Skeletal muscle satellite cell (primary cell): ENCODE data around the gene RBFOX1.

ENCODE experiments used
- H3K27me3 ChIP-seq: 2 replicates; pipeline ENCODE4 v1.7.0; 2013; ENCODE audit warnings: low read length; ENCODE audit not compliant: control insufficient read depth, insufficient read depth
- H3K36me3 ChIP-seq: 2 replicates; pipeline ENCODE4 v1.7.0; 2013; ENCODE audit warnings: mild to moderate bottlenecking, control low read depth, low read length; ENCODE audit not compliant: insufficient read depth
- H3K4me1 ChIP-seq: 2 replicates; pipeline ENCODE4 v1.7.0; 2013; ENCODE audit warnings: low read length; ENCODE audit not compliant: control insufficient read depth, insufficient read depth
- H3K4me2 ChIP-seq: 2 replicates; pipeline ENCODE4 v1.7.0; 2013; ENCODE audit warnings: mild to moderate bottlenecking, low read length
- H3K4me3 ChIP-seq: 2 replicates; pipeline ENCODE4 v1.7.0; 2013; ENCODE audit warnings: low read length
- H3K9ac ChIP-seq: 2 replicates; pipeline ENCODE4 v1.7.0; 2013; ENCODE audit warnings: mild to moderate bottlenecking, low read depth, low read length, moderate library complexity
- H3K9me3 ChIP-seq: replicated peaks from 2 replicates; pipeline ENCODE4 v1.7.0; 2013; ENCODE audit warnings: mild to moderate bottlenecking, control low read depth, low read length

Gene RBFOX1

GRCh38 chr16:7449808-7450207, 117.2 kb downstream of the RBFOX1 start:
- Histone ChIP-seq H3K9me3 (no peaks in the 10 kb centered on the region), H3K36me3 (no peaks in the 10 kb centered on the region), H3K4me2 (no peak overlapping the region), H3K9ac (no peak overlapping the region), H3K4me1 (no peaks in the 10 kb centered on the region), H3K27me3 (no peaks in the 10 kb centered on the region), H3K4me3 (no peak overlapping the region)

- no peaks in the 10 kb centered on the region for H3K4me1 ChIP-seq
- no peaks in the 10 kb centered on the region for H3K9me3 ChIP-seq
- H3K27me3 ChIP-seq, result no peaks in the 10 kb centered on the region
- no peak overlapping the region for H3K4me2 ChIP-seq
- H3K9ac ChIP-seq, result no peak overlapping the region
- no peak overlapping the region for H3K4me3 ChIP-seq
- H3K36me3 ChIP-seq, result no peaks in the 10 kb centered on the region
Observed at GRCh38 chr16:7450440-7450839, 117.8 kb downstream of the RBFOX1 start.

GRCh38 chr16:7452090-7452489, 119.4 kb downstream of the RBFOX1 start:
- H3K9me3 ChIP-seq, result no peaks in the 10 kb centered on the region

GRCh38 chr16:7456211-7456610, 123.6 kb downstream of the RBFOX1 start:
- Histone ChIP-seq H3K9me3 (no peaks in the 10 kb centered on the region), H3K36me3 (no peaks in the 10 kb centered on the region), H3K4me2 (no peak overlapping the region), H3K27me3 (no peaks in the 10 kb centered on the region), H3K9ac (no peak overlapping the region), H3K4me1 (no peaks in the 10 kb centered on the region), H3K4me3 (no peak overlapping the region)

More at GRCh38 chr16:7452090-7452489, 119.4 kb downstream of the RBFOX1 start:
- no peak overlapping the region for H3K4me2 ChIP-seq
- no peaks in the 10 kb centered on the region for H3K4me1 ChIP-seq
- no peaks in the 10 kb centered on the region for H3K27me3 ChIP-seq
- no peak overlapping the region for H3K4me3 ChIP-seq
- H3K36me3 ChIP-seq, result no peaks in the 10 kb centered on the region
- no peak overlapping the region for H3K9ac ChIP-seq

- Histone ChIP-seq H3K9ac (no peak overlapping the region), H3K9me3 (no peaks in the 10 kb centered on the region), H3K4me3 (no peak overlapping the region), H3K36me3 (no peaks in the 10 kb centered on the region), H3K4me1 (no peaks in the 10 kb centered on the region), H3K27me3 (no peaks in the 10 kb centered on the region), H3K4me2 (no peak overlapping the region)
Observed at GRCh38 chr16:7458144-7458543, 125.5 kb downstream of the RBFOX1 start.

GRCh38 chr16:7470344-7470743, 137.7 kb downstream of the RBFOX1 start:
- H3K9ac ChIP-seq, result no peak overlapping the region
- no peak overlapping the region for H3K4me3 ChIP-seq
- H3K4me1 ChIP-seq, result no peaks in the 10 kb centered on the region
- no peaks in the 10 kb centered on the region for H3K27me3 ChIP-seq
- peaks cover 4% of the 10 kb centered on the region for H3K9me3 ChIP-seq
- H3K4me2 ChIP-seq, result no peak overlapping the region
- no peaks in the 10 kb centered on the region for H3K36me3 ChIP-seq

- peaks cover 4% of the 10 kb centered on the region for H3K9me3 ChIP-seq
- no peaks in the 10 kb centered on the region for H3K4me1 ChIP-seq
- no peak overlapping the region for H3K4me2 ChIP-seq
- no peak overlapping the region for H3K4me3 ChIP-seq
- no peaks in the 10 kb centered on the region for H3K27me3 ChIP-seq
- no peaks in the 10 kb centered on the region for H3K36me3 ChIP-seq
- H3K9ac ChIP-seq, result no peak overlapping the region
Observed at GRCh38 chr16:7471268-7471667, 138.6 kb downstream of the RBFOX1 start.

- H3K4me3 ChIP-seq, result no peak overlapping the region
- H3K4me1 ChIP-seq, result no peaks in the 10 kb centered on the region
- H3K27me3 ChIP-seq, result no peaks in the 10 kb centered on the region
- H3K9ac ChIP-seq, result no peak overlapping the region
- H3K9me3 ChIP-seq, result peaks cover 8% of the 10 kb centered on the region
- no peaks in the 10 kb centered on the region for H3K36me3 ChIP-seq
- H3K4me2 ChIP-seq, result no peak overlapping the region
Observed at GRCh38 chr16:7482032-7482431, 149.4 kb downstream of the RBFOX1 start.

- Histone ChIP-seq H3K9ac (no peak overlapping the region), H3K36me3 (no peaks in the 10 kb centered on the region), H3K9me3 (peaks cover 4% of the 10 kb centered on the region), H3K4me3 (no peak overlapping the region), H3K4me1 (no peaks in the 10 kb centered on the region), H3K27me3 (no peaks in the 10 kb centered on the region), H3K4me2 (no peak overlapping the region)
Observed at GRCh38 chr16:7482596-7483290, 150.1 kb downstream of the RBFOX1 start.

GRCh38 chr16:7487574-7488323, 155.1 kb downstream of the RBFOX1 start:
- H3K9me3 ChIP-seq, result peaks cover 2% of the 10 kb centered on the region
- no peak overlapping the region for H3K4me2 ChIP-seq
- H3K4me1 ChIP-seq, result no peaks in the 10 kb centered on the region
- H3K9ac ChIP-seq, result no peak overlapping the region
- H3K36me3 ChIP-seq, result no peaks in the 10 kb centered on the region
- no peak overlapping the region for H3K4me3 ChIP-seq
- no peaks in the 10 kb centered on the region for H3K27me3 ChIP-seq

GRCh38 chr16:7492122-7492521, 159.5 kb downstream of the RBFOX1 start:
- Histone ChIP-seq H3K27me3 (no peaks in the 10 kb centered on the region), H3K4me2 (no peak overlapping the region), H3K9ac (no peak overlapping the region), H3K36me3 (no peaks in the 10 kb centered on the region), H3K4me1 (no peaks in the 10 kb centered on the region), H3K4me3 (no peak overlapping the region), H3K9me3 (peaks cover 2% of the 10 kb centered on the region)

- no peak overlapping the region for H3K4me3 ChIP-seq
- H3K4me1 ChIP-seq, result no peaks in the 10 kb centered on the region
- peaks cover 2% of the 10 kb centered on the region for H3K9me3 ChIP-seq
- H3K36me3 ChIP-seq, result no peaks in the 10 kb centered on the region
- H3K9ac ChIP-seq, result no peak overlapping the region
- no peaks in the 10 kb centered on the region for H3K27me3 ChIP-seq
- no peak overlapping the region for H3K4me2 ChIP-seq
Observed at GRCh38 chr16:7493133-7493532, 160.5 kb downstream of the RBFOX1 start.
